Activated naive CD4-positive, alpha-beta T cell treated with Interleukin-2 at 50 U/mL for 16 hours (primary cell): ENCODE measurements around the gene NOL9.

Experiments used
- DNase-seq: peaks from one replicate; pipeline ENCODE4 v3.0.0-alpha.2; 2020

Gene NOL9

GRCh38 chr1:6517435-6517851 is 36.9 kb downstream of the NOL9 start:
- no peak for DNase-seq

- DNase-seq = no peak
These were observed 38.5 kb downstream of the NOL9 start for GRCh38 chr1:6515771-6516170.

GRCh38 chr1:6513320-6513801 is 41.0 kb downstream of the NOL9 start:
- no peak for DNase-seq

GRCh38 chr1:6512908-6513280 is 41.4 kb downstream of the NOL9 start:
- no peak for DNase-seq

- DNase-seq = no peak
These were observed 41.9 kb downstream of the NOL9 start for GRCh38 chr1:6512245-6512907.

GRCh38 chr1:6511561-6512244 is 42.6 kb downstream of the NOL9 start:
- DNase-seq = no peak

- DNase-seq = no peak
These were observed 43.3 kb downstream of the NOL9 start for GRCh38 chr1:6511056-6511455.

- no peak for DNase-seq
These were observed 43.8 kb downstream of the NOL9 start for GRCh38 chr1:6510493-6510892.

GRCh38 chr1:6509919-6510291 is 44.4 kb downstream of the NOL9 start:
- no peak for DNase-seq

GRCh38 chr1:6509220-6509918 is 44.9 kb downstream of the NOL9 start:
- DNase-seq = no peak

- DNase-seq = no peak
These were observed 45.5 kb downstream of the NOL9 start for GRCh38 chr1:6508816-6509189.

- DNase-seq = no peak
These were observed 46.0 kb downstream of the NOL9 start for GRCh38 chr1:6508154-6508815.

- no peak for DNase-seq
These were observed 46.8 kb downstream of the NOL9 start for GRCh38 chr1:6507461-6507911.

GRCh38 chr1:6507037-6507428 is 47.3 kb downstream of the NOL9 start:
- DNase-seq = no peak

GRCh38 chr1:6506210-6507036 is 47.9 kb downstream of the NOL9 start:
- DNase-seq = no peak

GRCh38 chr1:6505367-6506209 is 48.7 kb downstream of the NOL9 start:
- DNase-seq = no peak

GRCh38 chr1:6504887-6505286 is 49.4 kb downstream of the NOL9 start:
- DNase-seq = no peak

GRCh38 chr1:6503884-6504602 is 50.3 kb downstream of the NOL9 start:
- DNase-seq = no peak

GRCh38 chr1:6502000-6502891 is 52.1 kb downstream of the NOL9 start:
- no peak for DNase-seq

- DNase-seq = no peak
These were observed 53.0 kb downstream of the NOL9 start for GRCh38 chr1:6501279-6501813.
